A673 (cell line): Measurements from ENCODE around the gene ECD. TPM values are rescaled to one million over a fixed set of nuclear protein-coding genes. Genes with fewer than 3 reads are reported as not detected.
A peak's percentile ranks its signal among the peaks of the same experiment; 100 is the strongest.

Experiments
- Bru-seq: library from RNA; stranded (reverse); fragments of 400-500 nt; gene quantifications from one replicate; lab custom pipeline; 2021; lab: Mats Ljungman, UMichigan
- BruChase-seq, 2 experiments: library from RNA; stranded (reverse); fragments of 400-500 nt; gene quantifications; one replicate each; lab custom pipeline; 2021; lab: Mats Ljungman, UMichigan
- BruUV-seq: library from RNA; stranded (reverse); fragments of 400-500 nt; replicated peaks from 2 replicates; lab custom pipeline; 2021; lab: Mats Ljungman, UMichigan
- CTCF ChIA-PET: fragments of 300-600 bp; sonication (Branson Sonifier 250); formaldehyde crosslinking; loops from one replicate; lab custom pipeline; 2022; ENCODE audit warnings: antibody characterized with exemption; lab: Charles Lee
- POLR2A ChIA-PET: fragments of 300-600 bp; sonication (Branson Sonifier 250); formaldehyde crosslinking; loops from one replicate; lab custom pipeline; 2022; ENCODE audit warnings: antibody characterized with exemption; ENCODE audit not compliant: low non-redundant PET; lab: Charles Lee
- DNase-seq: peaks from one replicate; pipeline ENCODE4 v3.0.0-alpha.2; 2015; ENCODE audit warnings: low spot score
- H3K27ac ChIP-seq: fragments of 200-600 bp; sonication (generic); 2 replicates; pipeline ENCODE4 v1.5.1; 2016; ENCODE audit warnings: mixed run types, low read depth, mild to moderate bottlenecking, mixed read lengths, antibody characterized with exemption, low read length; ENCODE audit not compliant: poor library complexity, severe bottlenecking
- H3K27me3 ChIP-seq: fragments of 200-600 bp; sonication (generic); replicated peaks from 2 replicates; pipeline ENCODE4 v1.6.1; 2017; ENCODE audit warnings: mixed run types, low read depth, mild to moderate bottlenecking, mixed read lengths, antibody characterized with exemption, low read length; ENCODE audit not compliant: insufficient read depth, poor library complexity
- H3K36me3 ChIP-seq: fragments of 200-600 bp; sonication (generic); 2 replicates; pipeline ENCODE4 v1.6.1; 2016; ENCODE audit warnings: mixed run types, mild to moderate bottlenecking, mixed read lengths, antibody characterized with exemption, low read length; ENCODE audit not compliant: insufficient read depth, poor library complexity, severe bottlenecking
- H3K4me1 ChIP-seq: fragments of 200-600 bp; sonication (generic); 2 replicates; pipeline ENCODE4 v1.6.1; 2017; ENCODE audit warnings: mixed run types, mild to moderate bottlenecking, mixed read lengths, antibody characterized with exemption, low read length; ENCODE audit not compliant: insufficient read depth, poor library complexity, severe bottlenecking
- H3K4me3 ChIP-seq: fragments of 200-600 bp; sonication (generic); 2 replicates; pipeline ENCODE4 v1.5.1; 2016; ENCODE audit warnings: low read depth, mixed run types, mild to moderate bottlenecking, mixed read lengths, low read length; ENCODE audit not compliant: poor library complexity, severe bottlenecking
- H3K9me3 ChIP-seq: fragments of 200-600 bp; sonication (generic); 2 replicates; pipeline ENCODE4 v1.6.1; 2016; ENCODE audit warnings: mixed run types, low read depth, mild to moderate bottlenecking, mixed read lengths, antibody characterized with exemption, low read length; ENCODE audit not compliant: poor library complexity, severe bottlenecking
- EZH2 ChIP-seq: fragments of 200-600 bp; sonication (generic); IDR thresholded peaks from 2 replicates; pipeline ENCODE4 v1.6.1; 2017; ENCODE audit warnings: borderline replicate concordance, low read depth, mild to moderate bottlenecking, mixed read lengths, antibody characterized with exemption, low read length; ENCODE audit not compliant: poor library complexity, severe bottlenecking
- intact Hi-C: fragments of 100-400 bp; cut with micrococcal nuclease; formaldehyde crosslinking; loops from one replicate; pipeline ENCODE4 v1.10.0; 2022; ENCODE audit not compliant: unreplicated experiment
- long read RNA-seq: library from polyadenylated mRNA; stranded (forward); transcript quantifications from one replicate; pipeline ENCODE4 v2.0.0, GENCODE V29; 2022
- total RNA-seq: library from RNA; stranded (reverse); gene quantifications from 2 replicates; pipeline ENCODE4 v1.2.3, GENCODE V29; 2021
- TF ChIP-seq, protein P1 (sequence below): fragments of 300-800, 200-600 bp; sonication (generic); conservative IDR thresholded peaks from 2 replicates; pipeline ENCODE4 v1.5.1; 2017; ENCODE audit warnings: low read depth, mild to moderate bottlenecking, antibody characterized with exemption, low read length, moderate library complexity, mixed read lengths

ECD gene
- total RNA-seq (37.3 and 37.4 TPM in 2 replicates), Bru-seq, nascent RNA (percentile 83 among the genes with signal in this experiment), BruChase-seq, experiment 1, labeled RNA remaining after a 2-hour chase (percentile 74 among the genes with signal in this experiment), BruChase-seq, experiment 2, labeled RNA remaining after a 6-hour chase (percentile 82 among the genes with signal in this experiment)
- long read RNA-seq, transcript ECD-201 (14 exons, 3,069 nt): major isoform, 103 of 123 reads
- long read RNA-seq, partial matches to known transcripts: 4 of 123 reads
- long read RNA-seq, other reads (novel, unspliced or antisense): 16 of 123 reads

DNA sequence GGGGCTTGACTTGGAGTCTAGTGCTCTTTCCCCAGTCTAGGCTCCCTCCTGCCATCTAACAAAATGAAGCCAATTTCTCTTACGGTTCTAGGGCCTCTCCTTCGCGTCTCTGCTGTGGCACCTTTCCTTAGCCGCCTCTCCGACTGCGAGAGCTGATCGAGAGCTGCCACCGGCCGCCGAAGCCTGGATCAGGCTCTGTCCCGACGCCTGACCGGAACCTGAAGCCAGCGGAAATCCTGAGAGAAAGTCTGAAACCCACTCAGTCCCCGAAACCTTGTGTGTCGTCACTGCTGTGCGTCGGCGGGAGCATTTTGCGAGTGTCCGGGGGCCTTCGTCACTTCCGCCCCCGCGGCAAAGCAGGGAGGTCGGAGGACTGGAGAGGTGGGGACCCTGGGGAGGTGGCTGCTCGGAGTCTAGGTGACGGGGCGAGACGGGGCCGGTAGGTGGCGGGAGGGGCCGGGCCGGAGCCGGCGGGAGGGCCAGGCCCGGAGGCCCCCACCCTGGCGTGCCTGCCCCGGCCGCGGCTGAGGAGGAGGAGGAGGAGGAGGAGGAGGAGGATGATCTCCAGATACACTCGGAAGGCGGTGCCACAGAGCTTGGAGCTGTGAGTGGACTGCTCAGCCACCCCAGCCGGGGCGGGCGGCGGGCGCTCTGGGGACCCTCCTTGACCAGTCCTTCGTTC is at the start of gene ECD, which contains the start of gene FAM149B1:
TSS of gene ECD (minus strand) at position 226 of the 682 bp plus-strand sequence. CDS start 4,071 bp downstream, outside the sequence.
TSS of gene FAM149B1 (plus strand) at position 337 of the 682 bp plus-strand sequence. CDS start at position 558, 221 bp downstream.
- DNase-seq: peak; percentile 97
- TF ChIP-seq, protein P1, sequence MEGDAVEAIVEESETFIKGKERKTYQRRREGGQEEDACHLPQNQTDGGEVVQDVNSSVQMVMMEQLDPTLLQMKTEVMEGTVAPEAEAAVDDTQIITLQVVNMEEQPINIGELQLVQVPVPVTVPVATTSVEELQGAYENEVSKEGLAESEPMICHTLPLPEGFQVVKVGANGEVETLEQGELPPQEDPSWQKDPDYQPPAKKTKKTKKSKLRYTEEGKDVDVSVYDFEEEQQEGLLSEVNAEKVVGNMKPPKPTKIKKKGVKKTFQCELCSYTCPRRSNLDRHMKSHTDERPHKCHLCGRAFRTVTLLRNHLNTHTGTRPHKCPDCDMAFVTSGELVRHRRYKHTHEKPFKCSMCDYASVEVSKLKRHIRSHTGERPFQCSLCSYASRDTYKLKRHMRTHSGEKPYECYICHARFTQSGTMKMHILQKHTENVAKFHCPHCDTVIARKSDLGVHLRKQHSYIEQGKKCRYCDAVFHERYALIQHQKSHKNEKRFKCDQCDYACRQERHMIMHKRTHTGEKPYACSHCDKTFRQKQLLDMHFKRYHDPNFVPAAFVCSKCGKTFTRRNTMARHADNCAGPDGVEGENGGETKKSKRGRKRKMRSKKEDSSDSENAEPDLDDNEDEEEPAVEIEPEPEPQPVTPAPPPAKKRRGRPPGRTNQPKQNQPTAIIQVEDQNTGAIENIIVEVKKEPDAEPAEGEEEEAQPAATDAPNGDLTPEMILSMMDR: no peak
- TF ChIP-seq EZH2: no peak
- BruUV-seq: no TSS peak

DNA sequence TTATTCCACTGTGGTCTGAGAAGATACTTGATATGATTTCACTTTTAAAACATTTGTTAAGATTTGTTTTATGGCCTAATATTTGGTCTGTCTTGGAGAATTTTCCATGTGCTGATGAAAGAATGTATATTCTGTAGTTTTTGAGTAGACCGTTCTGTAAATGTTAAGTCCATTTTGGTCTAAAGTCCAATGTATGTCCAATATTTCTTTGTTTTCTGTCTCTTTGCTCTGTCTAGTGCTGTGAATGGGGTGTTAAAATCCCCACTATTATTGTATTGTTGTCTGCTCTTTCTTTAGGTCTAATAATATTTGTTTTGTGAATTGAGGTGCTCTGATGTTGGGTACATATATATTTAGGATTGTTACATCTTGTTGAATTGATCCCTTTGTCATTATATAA is 47.9 kb upstream of the ECD start:
- ChIA-PET CTCF (no interaction called here), POLR2A (no interaction called here)
- Histone ChIP-seq H3K4me3 (no peak overlapping the region), H3K36me3 (peaks cover 9% of the 10 kb centered on the region), H3K27me3 (no peaks in the 10 kb centered on the region), H3K4me1 (no peaks in the 10 kb centered on the region), H3K27ac (no peak overlapping the region), H3K9me3 (no peaks in the 10 kb centered on the region)
- no peak for DNase-seq
- BruUV-seq: no TSS peak
- TF ChIP-seq EZH2: no peak
- TF ChIP-seq, protein P1: no peak
- intact Hi-C loops: no loop called here

More for the DNA sequence above, at the start of gene ECD, which contains the start of gene FAM149B1:
- no peaks in the 10 kb centered on the region for H3K4me1 ChIP-seq
- intact Hi-C loops: no loop called here
- POLR2A ChIA-PET: interaction anchor here (0.6 kb wide), 1 partner anchor 37 kb away, joined by 11 read pairs; no protein-coding TSS in a partner anchor
- CTCF ChIA-PET: no interaction called here
- H3K27ac ChIP-seq: peak within 1 kb of the TSS; percentile 95
- H3K4me3 ChIP-seq: peak within 1 kb of the TSS; percentile 89
- no peaks in the 10 kb centered on the region for H3K27me3 ChIP-seq
- H3K9me3 ChIP-seq: peaks cover 6% of the 10 kb centered on the region
- peaks cover 8% of the 10 kb centered on the region for H3K36me3 ChIP-seq

DNA sequence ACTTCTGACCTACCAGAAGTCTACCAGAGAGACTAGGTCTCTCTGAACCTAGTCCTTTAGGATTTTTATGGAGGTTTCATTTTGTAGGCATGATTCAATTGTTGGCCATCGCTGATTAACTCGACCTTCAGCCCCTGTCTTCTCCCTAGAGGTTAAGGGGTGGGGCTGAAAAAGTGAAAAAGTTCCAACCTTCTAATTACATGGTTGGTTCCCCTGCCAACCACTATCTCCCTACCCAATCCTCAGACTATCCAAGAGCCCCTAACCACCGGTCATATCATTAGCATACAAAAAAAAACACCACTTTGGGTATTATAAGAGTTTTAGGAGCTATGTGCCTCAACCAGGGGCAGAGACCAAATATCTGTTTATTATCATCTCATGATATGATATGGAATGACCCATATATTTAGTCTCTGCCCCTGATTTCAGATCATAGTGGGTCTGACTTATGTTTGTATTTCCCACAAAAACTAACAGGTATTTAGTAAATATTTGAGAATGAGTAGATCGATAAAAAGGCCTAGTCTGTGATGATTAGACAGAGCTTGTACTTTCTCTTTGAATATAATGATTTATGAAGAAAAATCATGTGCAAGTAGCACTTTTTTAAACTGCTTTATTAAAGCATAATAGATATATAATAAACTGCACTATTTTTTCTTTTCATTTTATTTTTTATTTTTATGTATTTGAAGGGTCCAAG is 43.5 kb upstream of the ECD start:
- POLR2A ChIA-PET: interaction anchor here (0.6 kb wide), 1 partner anchor 13 kb away, joined by 9 read pairs; no protein-coding TSS in a partner anchor
- no peaks in the 10 kb centered on the region for H3K36me3 ChIP-seq
- intact Hi-C loops: no loop called here
- DNase-seq: no peak
- no peaks in the 10 kb centered on the region for H3K27me3 ChIP-seq
- no peak overlapping the region for H3K4me3 ChIP-seq
- H3K27ac ChIP-seq: no peak overlapping the region
- no peaks in the 10 kb centered on the region for H3K4me1 ChIP-seq
- CTCF ChIA-PET: no interaction called here
- no peaks in the 10 kb centered on the region for H3K9me3 ChIP-seq
- BruUV-seq: no TSS peak
- TF ChIP-seq, protein P1: no peak
- no peak for TF ChIP-seq EZH2
